Left ventricle myocardium inferior (tissue), 1 donor: ENCODE measurements around the gene TMEM109. TPM values are rescaled to one million over a fixed set of nuclear protein-coding genes. Genes with fewer than 3 reads are reported as not detected.
A peak's percentile ranks its signal among the peaks of the same experiment; 100 is the strongest.

ENCODE experiments used
- DNase-seq: peaks from one replicate; pipeline ENCODE4 v3.0.0-alpha.2; 2020
- H3K27ac ChIP-seq: fragments of 200-600 bp; replicated peaks from 2 replicates; pipeline ENCODE4 v1.8.0; 2021
- H3K27me3 ChIP-seq: fragments of 200-600 bp; 2 replicates; pipeline ENCODE4 v1.8.0; 2021; ENCODE audit warnings: low read depth
- H3K36me3 ChIP-seq: fragments of 200-600 bp; 2 replicates; pipeline ENCODE4 v1.8.0; 2021
- H3K4me1 ChIP-seq: fragments of 200-600 bp; 2 replicates; pipeline ENCODE4 v1.8.0; 2021
- H3K4me3 ChIP-seq: fragments of 200-600 bp; 2 replicates; pipeline ENCODE4 v1.8.0; 2021; ENCODE audit warnings: mild to moderate bottlenecking, moderate library complexity
- H3K9me3 ChIP-seq: fragments of 200-600 bp; replicated peaks from 2 replicates; pipeline ENCODE4 v1.8.0; 2021
- CTCF ChIP-seq: fragments of 200-600 bp; IDR thresholded peaks from 2 replicates; pipeline ENCODE4 v1.8.0; 2021; ENCODE audit warnings: antibody characterized with exemption, mild to moderate bottlenecking, borderline replicate concordance
- intact Hi-C: fragments of 100-400 bp; cut with micrococcal nuclease; formaldehyde crosslinking; loops from one replicate; pipeline ENCODE4 v1.11.0; 2022
- total RNA-seq: library from RNA; stranded (reverse); fragmentation: NEBNext Ultra II Directional; extraction: Animal tissue kit (Norgen Biotek cat#: 25700); gene quantifications from one replicate; pipeline ENCODE4 v1.2.1, GENCODE V29; 2021
- donor health status: DM: no; HTN: yes; CAD: no; lungs with severe emphysema.

TMEM109 gene
- total RNA-seq, 1 donor from 2014 or later, result 86.7 TPM

GRCh38 chr11:60875366-60876167 lies 38.4 kb upstream of the TMEM109 start:
- intact Hi-C loops, result no loop called here
- Histone ChIP-seq H3K36me3 (peaks cover 8% of the 10 kb centered on the region), H3K27ac (peak overlapping the region; percentile 84), H3K27me3 (no peaks in the 10 kb centered on the region), H3K4me1 (peaks cover 71% of the 10 kb centered on the region), H3K4me3 (no peak overlapping the region), H3K9me3 (no peaks in the 10 kb centered on the region)
- DNase-seq, result no peak
- no peak for TF ChIP-seq CTCF

- H3K36me3 ChIP-seq, result peaks cover 13% of the 10 kb centered on the region
- intact Hi-C loops, result no loop called here
- no peaks in the 10 kb centered on the region for H3K27me3 ChIP-seq
- H3K27ac ChIP-seq, result peak overlapping the region; percentile 84
- peaks cover 65% of the 10 kb centered on the region for H3K4me1 ChIP-seq
- DNase-seq, result no peak
- H3K4me3 ChIP-seq, result no peak overlapping the region
- no peaks in the 10 kb centered on the region for H3K9me3 ChIP-seq
- TF ChIP-seq CTCF, result no peak
These were observed 37.8 kb upstream of the TMEM109 start for GRCh38 chr11:60876168-60876485.

GRCh38 chr11:60878245-60879101 lies 35.5 kb upstream of the TMEM109 start:
- Histone ChIP-seq H3K27ac (peak overlapping the region; percentile 84), H3K36me3 (peaks cover 20% of the 10 kb centered on the region), H3K9me3 (no peaks in the 10 kb centered on the region), H3K27me3 (no peaks in the 10 kb centered on the region), H3K4me3 (no peak overlapping the region), H3K4me1 (peaks cover 42% of the 10 kb centered on the region)
- no peak for TF ChIP-seq CTCF
- intact Hi-C loops, result no loop called here
- no peak for DNase-seq

GRCh38 chr11:60879104-60879503 lies 34.9 kb upstream of the TMEM109 start:
- Histone ChIP-seq H3K9me3 (no peaks in the 10 kb centered on the region), H3K27ac (peak overlapping the region; percentile 84), H3K4me1 (peaks cover 35% of the 10 kb centered on the region), H3K36me3 (peaks cover 20% of the 10 kb centered on the region), H3K4me3 (no peak overlapping the region), H3K27me3 (no peaks in the 10 kb centered on the region)
- no peak for DNase-seq
- intact Hi-C loops, result no loop called here
- TF ChIP-seq CTCF, result no peak

GRCh38 chr11:60879971-60880588 lies 33.9 kb upstream of the TMEM109 start:
- TF ChIP-seq CTCF, result no peak
- DNase-seq, result no peak
- peaks cover 20% of the 10 kb centered on the region for H3K36me3 ChIP-seq
- H3K4me3 ChIP-seq, result no peak overlapping the region
- no peaks in the 10 kb centered on the region for H3K9me3 ChIP-seq
- H3K27me3 ChIP-seq, result no peaks in the 10 kb centered on the region
- peak overlapping the region; percentile 84 for H3K27ac ChIP-seq
- peaks cover 27% of the 10 kb centered on the region for H3K4me1 ChIP-seq
- intact Hi-C loops, result no loop called here
